MM.1S (cell line): ENCODE data around the gene TCF7.

Experiments used
- DNase-seq: peaks from one replicate; pipeline ENCODE4 v3.0.0-alpha.2; 2015
- H2AFZ ChIP-seq: fragments of 300-600 bp; sonication (generic); 2 replicates; pipeline ENCODE4 v1.6.0; 2016; ENCODE audit warnings: antibody characterized with exemption, low read length
- H3F3A ChIP-seq: fragments of 300-600 bp; sonication (generic); 2 replicates; pipeline ENCODE4 v1.6.1; 2016; ENCODE audit warnings: mild to moderate bottlenecking, antibody characterized with exemption, low read length, moderate library complexity, mixed read lengths; ENCODE audit not compliant: insufficient read depth
- H3K27ac ChIP-seq: fragments of 300-600 bp; sonication (generic); 2 replicates; pipeline ENCODE4 v1.5.1; 2016; ENCODE audit warnings: mild to moderate bottlenecking, low read length
- H3K27me3 ChIP-seq: fragments of 300-600 bp; sonication (generic); replicated peaks from 2 replicates; pipeline ENCODE4 v1.6.0; 2016; ENCODE audit warnings: low read length; ENCODE audit not compliant: insufficient read depth
- H3K36me3 ChIP-seq: fragments of 300-600 bp; sonication (generic); replicated peaks from 2 replicates; pipeline ENCODE4 v1.6.1; 2016; ENCODE audit warnings: mild to moderate bottlenecking, low read length, mixed read lengths; ENCODE audit not compliant: insufficient read depth
- H3K4me1 ChIP-seq: fragments of 300-600 bp; sonication (generic); 2 replicates; pipeline ENCODE4 v1.6.1; 2016; ENCODE audit warnings: low read length, mixed read lengths
- H3K4me2 ChIP-seq: fragments of 300-600 bp; sonication (generic); 2 replicates; pipeline ENCODE4 v1.6.0; 2016; ENCODE audit warnings: low read depth, low read length
- H3K4me3 ChIP-seq: fragments of 300-600 bp; sonication (generic); 2 replicates; pipeline ENCODE4 v1.5.1; 2016; ENCODE audit warnings: low read length, mixed read lengths
- H3K79me2 ChIP-seq: fragments of 300-600 bp; sonication (generic); 2 replicates; pipeline ENCODE4 v1.6.1; 2016; ENCODE audit warnings: mixed run types, low read length, mixed read lengths
- H3K9ac ChIP-seq: fragments of 300-600 bp; sonication (generic); 2 replicates; pipeline ENCODE4 v1.6.1; 2016; ENCODE audit warnings: low read length, mixed read lengths
- H3K9me2 ChIP-seq: fragments of 300-600 bp; sonication (generic); replicated peaks from 2 replicates; pipeline ENCODE4 v1.6.1; 2016; ENCODE audit warnings: mild to moderate bottlenecking, low read length, mixed read lengths; ENCODE audit not compliant: insufficient read depth
- H3K9me3 ChIP-seq: fragments of 300-600 bp; sonication (generic); replicated peaks from 2 replicates; pipeline ENCODE4 v1.6.1; 2016; ENCODE audit warnings: mild to moderate bottlenecking, low read length, mixed read lengths; ENCODE audit not compliant: insufficient read depth
- H4K20me1 ChIP-seq: fragments of 300-600 bp; sonication (generic); 2 replicates; pipeline ENCODE4 v1.6.1; 2016; ENCODE audit warnings: mild to moderate bottlenecking, low read length, moderate library complexity, mixed read lengths; ENCODE audit not compliant: insufficient read depth
- EZH2 ChIP-seq: fragments of 300-600 bp; sonication (generic); optimal IDR thresholded peaks from 2 replicates; pipeline ENCODE3; 2017; ENCODE audit warnings: low read depth, mild to moderate bottlenecking, antibody characterized with exemption, low read length, mixed read lengths
- EZH2phosphoT487 ChIP-seq: fragments of 300-600 bp; sonication (generic); IDR thresholded peaks from 2 replicates; pipeline ENCODE4 v1.6.1; 2018; ENCODE audit warnings: antibody characterized with exemption, low read length
- TF ChIP-seq, protein P1 (sequence below): fragments of 300-600 bp; sonication (generic); IDR thresholded peaks from 2 replicates; pipeline ENCODE4 v1.5.1; 2016; ENCODE audit warnings: antibody characterized with exemption, low read length, mixed read lengths

The TCF7 gene

DNA sequence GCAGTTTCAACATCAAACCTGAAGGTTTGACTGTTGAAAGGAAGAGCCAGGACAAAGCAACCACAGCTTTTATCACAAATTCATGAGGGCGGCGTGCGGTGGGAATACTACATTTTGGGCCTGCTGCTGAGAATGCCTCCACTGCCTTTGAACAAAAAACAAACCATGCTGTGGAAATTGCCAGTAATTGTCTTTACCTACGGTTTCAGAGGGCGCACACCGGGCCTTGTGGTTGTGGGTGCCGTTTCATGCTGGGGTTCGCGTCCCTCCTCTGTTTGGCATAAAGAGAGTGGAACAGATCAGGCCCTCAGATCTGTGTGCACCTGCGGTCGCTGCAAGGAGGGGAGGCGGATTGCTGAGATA lies 27.6 kb upstream of the TCF7 start:
- no peak overlapping the region for H2AFZ ChIP-seq
- no peaks in the 10 kb centered on the region for H3F3A ChIP-seq
- no peaks in the 10 kb centered on the region for H3K4me1 ChIP-seq
- no peak overlapping the region for H3K4me2 ChIP-seq
- H3K4me3 ChIP-seq: no peak overlapping the region
- H3K9me2 ChIP-seq: no peaks in the 10 kb centered on the region
- H3K27me3 ChIP-seq: no peaks in the 10 kb centered on the region
- H3K9ac ChIP-seq: no peak overlapping the region
- no peak for DNase-seq
- no peaks in the 10 kb centered on the region for H3K79me2 ChIP-seq
- no peaks in the 10 kb centered on the region for H3K9me3 ChIP-seq
- H3K36me3 ChIP-seq: no peaks in the 10 kb centered on the region
- H4K20me1 ChIP-seq: no peaks in the 10 kb centered on the region
- no peak for TF ChIP-seq EZH2phosphoT487
- TF ChIP-seq, protein P1, sequence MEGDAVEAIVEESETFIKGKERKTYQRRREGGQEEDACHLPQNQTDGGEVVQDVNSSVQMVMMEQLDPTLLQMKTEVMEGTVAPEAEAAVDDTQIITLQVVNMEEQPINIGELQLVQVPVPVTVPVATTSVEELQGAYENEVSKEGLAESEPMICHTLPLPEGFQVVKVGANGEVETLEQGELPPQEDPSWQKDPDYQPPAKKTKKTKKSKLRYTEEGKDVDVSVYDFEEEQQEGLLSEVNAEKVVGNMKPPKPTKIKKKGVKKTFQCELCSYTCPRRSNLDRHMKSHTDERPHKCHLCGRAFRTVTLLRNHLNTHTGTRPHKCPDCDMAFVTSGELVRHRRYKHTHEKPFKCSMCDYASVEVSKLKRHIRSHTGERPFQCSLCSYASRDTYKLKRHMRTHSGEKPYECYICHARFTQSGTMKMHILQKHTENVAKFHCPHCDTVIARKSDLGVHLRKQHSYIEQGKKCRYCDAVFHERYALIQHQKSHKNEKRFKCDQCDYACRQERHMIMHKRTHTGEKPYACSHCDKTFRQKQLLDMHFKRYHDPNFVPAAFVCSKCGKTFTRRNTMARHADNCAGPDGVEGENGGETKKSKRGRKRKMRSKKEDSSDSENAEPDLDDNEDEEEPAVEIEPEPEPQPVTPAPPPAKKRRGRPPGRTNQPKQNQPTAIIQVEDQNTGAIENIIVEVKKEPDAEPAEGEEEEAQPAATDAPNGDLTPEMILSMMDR: no peak
- TF ChIP-seq EZH2: no peak
- H3K27ac ChIP-seq: no peak overlapping the region

DNA sequence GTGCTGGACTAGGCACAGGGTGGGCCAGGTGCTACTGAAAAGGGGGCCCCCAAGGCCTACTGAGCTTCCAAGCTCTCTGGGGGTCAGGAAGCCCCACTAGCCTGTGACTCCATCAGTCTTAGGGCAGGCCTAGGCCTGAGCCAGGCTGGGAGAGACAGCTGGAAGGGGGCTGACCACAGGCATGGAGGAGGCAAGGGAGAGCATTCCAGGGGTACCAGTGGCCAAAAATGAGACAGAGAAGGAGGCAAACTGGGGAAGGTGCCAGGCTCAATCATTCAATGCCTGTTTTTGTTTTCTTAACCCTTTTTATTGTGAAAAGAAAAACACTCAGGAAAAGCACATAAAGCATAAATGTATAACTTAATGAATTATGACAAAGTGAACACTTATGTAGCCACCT lies 26.2 kb upstream of the TCF7 start:
- Histone ChIP-seq H3K27ac (no peak overlapping the region), H3K4me2 (no peak overlapping the region), H3K4me3 (no peak overlapping the region), H3K79me2 (no peaks in the 10 kb centered on the region), H3K4me1 (no peaks in the 10 kb centered on the region), H3K27me3 (no peaks in the 10 kb centered on the region), H3K9me2 (no peaks in the 10 kb centered on the region), H3K9me3 (no peaks in the 10 kb centered on the region), H4K20me1 (no peaks in the 10 kb centered on the region), H3K36me3 (no peaks in the 10 kb centered on the region), H3F3A (no peaks in the 10 kb centered on the region), H3K9ac (no peak overlapping the region), H2AFZ (no peak overlapping the region)
- no peak for DNase-seq
- no peak for TF ChIP-seq EZH2
- no peak for TF ChIP-seq EZH2phosphoT487
- TF ChIP-seq, protein P1: no peak

DNA sequence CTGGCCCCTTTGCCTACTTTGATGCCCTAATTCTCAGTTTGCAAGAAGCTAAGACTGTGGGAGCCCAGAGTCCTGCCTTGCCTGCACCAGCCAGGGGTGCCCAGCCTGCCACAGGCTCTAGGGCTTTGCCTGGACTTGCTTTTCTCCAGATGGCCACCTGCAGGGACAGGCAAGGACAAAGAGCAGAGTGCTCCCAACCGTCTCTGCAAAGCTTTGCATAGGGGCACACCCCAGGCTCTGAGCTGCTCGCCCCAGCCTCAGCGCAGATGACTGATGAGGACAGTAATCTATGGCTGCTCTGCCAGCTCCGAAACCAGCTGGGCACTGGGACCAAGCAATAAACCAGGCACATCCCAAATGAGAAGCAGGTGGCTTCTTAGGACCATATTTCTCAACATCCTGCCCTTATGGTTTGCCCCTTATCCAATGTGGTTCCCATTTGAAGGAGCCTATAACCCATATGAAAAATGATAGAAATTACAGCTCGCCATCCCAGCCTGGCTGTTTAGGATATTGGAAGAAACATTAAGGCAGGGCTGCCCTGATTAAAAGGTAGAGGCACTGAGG lies 25.4 kb upstream of the TCF7 start:
- TF ChIP-seq EZH2 (no peak), EZH2phosphoT487 (no peak)
- TF ChIP-seq, protein P1: no peak
- no peaks in the 10 kb centered on the region for H3F3A ChIP-seq
- H3K9me3 ChIP-seq: no peaks in the 10 kb centered on the region
- no peaks in the 10 kb centered on the region for H3K4me1 ChIP-seq
- no peak overlapping the region for H2AFZ ChIP-seq
- DNase-seq: no peak
- H4K20me1 ChIP-seq: no peaks in the 10 kb centered on the region
- no peaks in the 10 kb centered on the region for H3K36me3 ChIP-seq
- no peak overlapping the region for H3K9ac ChIP-seq
- no peaks in the 10 kb centered on the region for H3K9me2 ChIP-seq
- no peaks in the 10 kb centered on the region for H3K79me2 ChIP-seq
- no peak overlapping the region for H3K4me2 ChIP-seq
- no peak overlapping the region for H3K4me3 ChIP-seq
- no peak overlapping the region for H3K27ac ChIP-seq
- H3K27me3 ChIP-seq: no peaks in the 10 kb centered on the region

DNA sequence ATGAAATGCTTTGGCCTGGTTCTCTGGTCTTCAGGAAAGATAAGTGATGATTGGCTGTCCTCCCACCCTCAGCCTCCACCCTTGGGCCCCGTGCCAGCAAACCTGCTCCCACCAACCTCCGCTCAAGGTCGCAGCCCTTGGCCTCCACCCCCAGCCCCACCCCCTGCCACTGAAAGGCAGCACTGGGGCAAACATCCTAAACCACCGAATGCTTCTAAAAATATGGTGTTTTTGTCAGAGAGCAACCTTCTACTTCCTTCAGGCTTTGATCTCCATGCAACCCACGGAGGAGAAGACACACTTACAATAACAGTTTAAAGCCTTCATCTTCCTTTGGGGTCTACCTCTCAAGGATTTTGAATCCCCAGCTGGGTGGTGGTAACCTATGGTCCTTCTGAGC lies 24.0 kb upstream of the TCF7 start:
- Histone ChIP-seq H3K79me2 (no peaks in the 10 kb centered on the region), H3K27me3 (no peaks in the 10 kb centered on the region), H3K4me2 (no peak overlapping the region), H3K36me3 (no peaks in the 10 kb centered on the region), H4K20me1 (no peaks in the 10 kb centered on the region), H3K9me2 (no peaks in the 10 kb centered on the region), H3K27ac (no peak overlapping the region), H3K4me1 (no peaks in the 10 kb centered on the region), H3K9me3 (no peaks in the 10 kb centered on the region), H3K9ac (no peak overlapping the region), H2AFZ (no peak overlapping the region), H3K4me3 (no peak overlapping the region), H3F3A (no peaks in the 10 kb centered on the region)
- no peak for DNase-seq
- TF ChIP-seq EZH2 (no peak), EZH2phosphoT487 (no peak)
- TF ChIP-seq, protein P1: no peak
